Stomach (tissue), 9 donors: ENCODE measurements around the gene PPP1R1B. TPM values are rescaled to one million over a fixed set of nuclear protein-coding genes. Genes with fewer than 3 reads are reported as not detected.

Experiments used
- DNase-seq, 2 donors: peaks; one replicate each; pipeline versions ENCODE4 v3.0.0 to v3.0.0-alpha.2; 2013 to 2019
- H3K27ac ChIP-seq, 5 donors: fragments of 200-600 bp in 4 of 5; sonication (generic) in 4 of 5; one replicate each; pipeline ENCODE4 v1.5.1; 2013 to 2019; ENCODE audit warnings: mild to moderate bottlenecking in 1 of 5, moderate library complexity in 1 of 5
- H3K27me3 ChIP-seq, 3 donors: fragments of 200-600 bp; sonication (generic); one replicate each; pipeline ENCODE4 v1.5.1; 2017 to 2019; ENCODE audit warnings: mixed run types in 1 of 3
- H3K36me3 ChIP-seq, 4 donors: fragments of 200-600 bp; sonication (generic); 1 replicate in 3 of 4; 2 replicates in 1 of 4; pipeline ENCODE4 v1.5.1; 2016 to 2019
- H3K4me1 ChIP-seq, 4 donors: fragments of 200-600 bp; sonication (generic); one replicate each; pipeline ENCODE4 v1.5.1; 2016 to 2019
- H3K4me3 ChIP-seq, 4 donors: fragments of 200-600 bp; sonication (generic) in 3 of 4; one replicate each; pipeline ENCODE4 v1.5.1; 2016 to 2019; ENCODE audit warnings: mild to moderate bottlenecking in 1 of 4
- H3K9me3 ChIP-seq, 4 donors: fragments of 200-600 bp; sonication (generic); one replicate each; pipeline ENCODE4 v1.5.1; 2016 to 2019
- EP300 ChIP-seq: sonication (generic); formaldehyde crosslinking; IDR thresholded peaks from one replicate; pipeline ENCODE4 v1.6.1; 2017; ENCODE audit warnings: antibody characterized with exemption
- POLR2A ChIP-seq, 4 donors: fragments of 450-650 bp; IDR thresholded peaks; one replicate each; pipeline ENCODE4 v1.6.1; 2016; ENCODE audit warnings: antibody characterized with exemption in 4 of 4, control low read depth in 2 of 4, mild to moderate bottlenecking in 1 of 4, moderate library complexity in 1 of 4
- POLR2AphosphoS5 ChIP-seq, 3 donors: sonication (generic); formaldehyde crosslinking; IDR thresholded peaks; one replicate each; pipeline ENCODE4 v1.6.1; 2016; ENCODE audit warnings: antibody characterized with exemption in 3 of 3
- WGBS, 5 donors: extraction: QIAGEN DNeasy Blood & Tissue Kit in 3 of 5; methylation state at CpG; one replicate each; pipeline versions ENCODE4 v1.1.5 to v1.1.7; 2013 to 2018; 5-methylcytosine and 5-hydroxymethylcytosine counted together
- intact Hi-C: fragments of 100-400 bp; cut with DNase I; formaldehyde crosslinking; loops from one replicate; pipeline ENCODE4 v1.15.1; 2023; ENCODE audit warnings: low total_unique reads
- polyA plus RNA-seq, 3 donors: library from polyadenylated mRNA; stranded (reverse); fragments of 200-250 nt; gene quantifications; one replicate each; pipeline ENCODE4 v1.2.3, GENCODE V29; 2013
- total RNA-seq, 5 donors: library from RNA; depleted of rRNA; stranded (reverse); fragments of >200 nt; gene quantifications; one replicate each; pipeline versions ENCODE4 v1.1.0 to v1.2.3, GENCODE V29; 2014 to 2016
- TF ChIP-seq, protein P1 (sequence below), 7 experiments: fragments of 450-650 bp in 4 of 7; fragments of 200-600 bp in 3 of 7; sonication (generic) in 3 of 7; IDR thresholded peaks; one replicate each; pipeline ENCODE4 v1.5.1; 2016 to 2019; ENCODE audit warnings: antibody characterized with exemption in 7 of 7, control low read depth in 2 of 7, mild to moderate bottlenecking in 1 of 7
- donor health status: healthy with polysubstance abuse.
- donor health status: Bipolar disorder and iron deficiency.
- donor health status: healthy.

Gene PPP1R1B
- total and polyA plus RNA-seq, 8 donors = 0.58 to 279 (median 10.3) TPM

DNA sequence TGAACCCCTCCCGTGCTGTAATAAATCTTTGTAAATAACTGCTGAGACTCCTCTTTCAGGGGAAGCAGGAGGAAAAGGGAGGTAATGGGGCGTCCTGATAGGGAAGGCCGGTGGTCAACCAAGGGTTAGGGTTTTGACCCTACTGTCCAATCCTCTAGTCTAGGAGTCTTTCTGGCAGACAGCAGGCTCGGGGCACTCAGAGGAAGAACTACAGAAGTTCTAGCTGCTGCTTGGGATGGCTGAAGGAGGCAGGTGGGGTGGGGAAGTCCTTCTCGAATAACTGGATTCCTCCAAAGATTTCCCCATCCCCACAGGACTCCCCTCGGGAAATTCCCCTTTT lies 9.8 kb downstream of the PPP1R1B start:
- H3K4me1 ChIP-seq = peaks cover 34 to 79% (median 73%) of the 10 kb centered on the region in 4 donors
- no peak for DNase-seq
- WGBS, 5 donors = 18 to 26% (median 24%) methylated on average over 6 of the region's 6 CpGs
- no peaks in the 10 kb centered on the region for H3K36me3 ChIP-seq
- peaks cover 0 to 19% (median 0%) of the 10 kb centered on the region in 3 donors for H3K27me3 ChIP-seq
- intact Hi-C loops = no loop called here
- H3K4me3 ChIP-seq = peak overlapping the region; percentile 78 to 94 (median 87)
- TF ChIP-seq POLR2A (IDR thresholded peaks at IDR 0.05) = no peak
- TF ChIP-seq POLR2AphosphoS5 (IDR thresholded peaks at IDR 0.05) = no peak
- no peak for TF ChIP-seq EP300
- TF ChIP-seq, protein P1, sequence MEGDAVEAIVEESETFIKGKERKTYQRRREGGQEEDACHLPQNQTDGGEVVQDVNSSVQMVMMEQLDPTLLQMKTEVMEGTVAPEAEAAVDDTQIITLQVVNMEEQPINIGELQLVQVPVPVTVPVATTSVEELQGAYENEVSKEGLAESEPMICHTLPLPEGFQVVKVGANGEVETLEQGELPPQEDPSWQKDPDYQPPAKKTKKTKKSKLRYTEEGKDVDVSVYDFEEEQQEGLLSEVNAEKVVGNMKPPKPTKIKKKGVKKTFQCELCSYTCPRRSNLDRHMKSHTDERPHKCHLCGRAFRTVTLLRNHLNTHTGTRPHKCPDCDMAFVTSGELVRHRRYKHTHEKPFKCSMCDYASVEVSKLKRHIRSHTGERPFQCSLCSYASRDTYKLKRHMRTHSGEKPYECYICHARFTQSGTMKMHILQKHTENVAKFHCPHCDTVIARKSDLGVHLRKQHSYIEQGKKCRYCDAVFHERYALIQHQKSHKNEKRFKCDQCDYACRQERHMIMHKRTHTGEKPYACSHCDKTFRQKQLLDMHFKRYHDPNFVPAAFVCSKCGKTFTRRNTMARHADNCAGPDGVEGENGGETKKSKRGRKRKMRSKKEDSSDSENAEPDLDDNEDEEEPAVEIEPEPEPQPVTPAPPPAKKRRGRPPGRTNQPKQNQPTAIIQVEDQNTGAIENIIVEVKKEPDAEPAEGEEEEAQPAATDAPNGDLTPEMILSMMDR (IDR thresholded peaks at IDR 0.05) = no peak
- H3K9me3 ChIP-seq = no peaks in the 10 kb centered on the region
- H3K27ac ChIP-seq = peak overlapping the region; percentile 85 to 97 (median 93)

DNA sequence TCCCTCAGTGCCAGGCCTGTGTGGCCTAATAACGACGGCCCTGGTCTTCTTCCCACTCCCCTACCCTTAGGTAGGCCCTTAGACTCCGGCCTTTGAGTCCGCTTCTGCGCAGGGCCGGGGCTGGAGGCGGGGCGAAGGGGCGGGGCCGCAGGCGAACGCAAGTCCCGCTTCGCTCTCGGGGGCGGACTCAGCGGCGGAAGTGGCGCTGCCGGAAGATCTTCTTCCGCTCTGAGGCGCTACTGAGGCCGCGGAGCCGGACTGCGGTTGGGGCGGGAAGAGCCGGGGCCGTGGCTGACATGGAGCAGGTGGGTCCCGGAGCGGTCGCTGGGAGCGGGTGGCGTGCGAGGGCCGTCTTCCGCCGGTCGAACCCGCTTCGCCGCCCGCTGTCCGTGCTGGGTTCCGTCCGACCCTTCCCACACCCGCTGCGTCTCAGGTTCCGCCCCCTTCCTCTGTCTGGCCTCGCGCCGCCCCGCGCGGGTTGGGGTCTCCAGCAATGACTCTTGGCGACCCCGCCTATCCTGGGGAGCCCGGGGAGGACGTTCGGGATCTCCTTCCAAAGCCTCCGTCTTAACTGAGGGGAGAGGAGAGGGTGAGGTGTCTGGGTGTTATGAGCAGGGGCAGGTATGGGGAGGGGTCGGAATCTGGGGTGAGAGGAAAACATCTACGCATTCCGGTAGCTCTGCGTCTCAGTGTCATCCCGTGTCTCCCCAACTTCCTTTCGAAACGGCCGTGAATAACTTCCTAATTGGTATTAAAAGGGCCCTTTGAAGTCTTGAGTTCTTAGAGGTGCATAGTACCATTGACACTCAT lies 10.4 kb downstream of the PPP1R1B start, which contains the start of gene STARD3:
Gene STARD3, plus strand, starts transcription at position 218 of the 810 bp plus-strand sequence. CDS start 16,388 bp downstream, outside the sequence.
- peak; percentile 62 to 86 (median 78) for TF ChIP-seq POLR2AphosphoS5 (IDR thresholded peaks at IDR 0.05)
- TF ChIP-seq, protein P1 (IDR thresholded peaks at IDR 0.05) = no peak
- Histone ChIP-seq H3K27ac (peak within 1 kb of the TSS; percentile 85 to 97 (median 93)), H3K27me3 (peaks cover 0 to 14% (median 0%) of the 10 kb centered on the region in 3 donors), H3K9me3 (no peaks in the 10 kb centered on the region), H3K4me3 (peak within 1 kb of the TSS; percentile 78 to 94 (median 87)), H3K4me1 (peaks cover 34 to 82% (median 76%) of the 10 kb centered on the region in 4 donors), H3K36me3 (no peaks in the 10 kb centered on the region)
- WGBS, 5 donors = 0 to 1% (median 0%) methylated on average over 32 to 69 of the region's 69 CpGs
- peak; percentile 95 to 98 for DNase-seq
- intact Hi-C loops = no loop called here

DNA sequence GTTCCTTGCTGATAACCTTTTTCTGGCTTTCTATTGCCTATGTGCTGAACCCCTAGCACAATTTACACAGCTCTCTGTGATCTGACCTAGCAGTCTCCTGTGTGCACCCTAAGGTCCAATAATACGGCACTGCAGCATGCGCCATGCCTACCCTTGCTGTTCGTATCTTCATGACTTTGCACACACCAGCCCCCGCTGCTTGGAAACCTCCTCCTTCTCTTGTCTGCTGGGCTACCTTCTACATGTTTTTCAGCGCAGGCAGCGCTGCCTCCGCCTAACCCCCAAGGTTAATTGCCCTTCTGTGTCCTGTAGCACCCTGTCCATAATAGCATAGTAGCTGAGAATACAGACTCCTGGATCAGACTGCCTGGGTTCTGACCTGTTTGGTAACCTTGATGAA lies 11.6 kb downstream of the PPP1R1B start:
- H3K4me1 ChIP-seq = peaks cover 34 to 85% (median 78%) of the 10 kb centered on the region in 4 donors
- intact Hi-C loops = no loop called here
- H3K4me3 ChIP-seq = peak overlapping the region; percentile 78 to 94 (median 87)
- no peak for DNase-seq
- H3K36me3 ChIP-seq = peaks cover 0 to under 1% (median 0%) of the 10 kb centered on the region in 4 donors
- WGBS, 5 donors = 51 to 71% (median 59%) methylated on average over 7 of the region's 7 CpGs
- TF ChIP-seq EP300 = no peak
- TF ChIP-seq POLR2A (IDR thresholded peaks at IDR 0.05) = no peak
- no peak for TF ChIP-seq POLR2AphosphoS5 (IDR thresholded peaks at IDR 0.05)
- TF ChIP-seq, protein P1 (IDR thresholded peaks at IDR 0.05) = no peak
- peaks cover 0 to 2% (median 0%) of the 10 kb centered on the region in 3 donors for H3K27me3 ChIP-seq
- peak overlapping the region in 4 of 5 donors; percentile 1 to 97 (median 94) for H3K27ac ChIP-seq
- no peaks in the 10 kb centered on the region for H3K9me3 ChIP-seq

DNA sequence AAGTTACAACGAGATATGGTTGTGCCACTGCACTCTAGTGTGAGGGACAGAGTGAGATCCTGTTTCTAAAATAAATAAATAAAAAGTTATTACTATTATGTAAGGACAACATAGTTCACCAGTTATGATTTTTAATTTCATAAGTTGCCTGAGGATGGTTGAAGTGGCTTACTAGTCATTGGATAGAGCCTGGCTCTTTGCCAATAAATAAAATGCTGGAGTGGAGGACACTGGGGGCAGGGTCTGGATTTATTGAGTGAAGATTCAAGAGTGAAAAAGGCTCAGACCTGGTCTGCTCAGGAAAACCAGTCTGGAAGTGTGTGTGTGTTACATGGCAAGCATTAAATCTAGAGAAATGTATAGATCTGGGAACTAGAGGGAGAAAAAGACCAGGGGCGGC lies 12.3 kb downstream of the PPP1R1B start:
- 68 to 81% (median 73%) methylated on average over 2 of the region's 2 CpGs for WGBS, 5 donors
- TF ChIP-seq, protein P1 (IDR thresholded peaks at IDR 0.05) = no peak
- TF ChIP-seq POLR2A (IDR thresholded peaks at IDR 0.05) (no peak), EP300 (no peak), POLR2AphosphoS5 (IDR thresholded peaks at IDR 0.05) (no peak)
- Histone ChIP-seq H3K27me3 (no peaks in the 10 kb centered on the region), H3K9me3 (no peaks in the 10 kb centered on the region), H3K4me1 (peaks cover 34 to 93% (median 83%) of the 10 kb centered on the region in 4 donors), H3K36me3 (peaks cover 0 to 3% (median 0%) of the 10 kb centered on the region in 4 donors), H3K4me3 (no peak overlapping the region), H3K27ac (no peak overlapping the region)
- intact Hi-C loops = no loop called here
- no peak for DNase-seq
